Epithelial cell of esophagus (primary cell): ENCODE data around the gene CD200.

Experiments used
- DNase-seq: peaks from one replicate; pipeline ENCODE4 v3.0.0; 2010; ENCODE audit warnings: low read depth
- H3K4me3 ChIP-seq: 2 replicates; pipeline ENCODE4 v1.5.1; 2011; ENCODE audit warnings: mild to moderate bottlenecking, low read length, control low read depth
- TF ChIP-seq, protein P1 (sequence below): IDR thresholded peaks from 2 replicates; pipeline ENCODE4 v1.5.1; 2011; ENCODE audit warnings: low read depth, mild to moderate bottlenecking, low read length, control low read depth, inconsistent platforms; ENCODE audit not compliant: insufficient read depth; ENCODE audit errors: missing control alignments

CD200 gene

DNA sequence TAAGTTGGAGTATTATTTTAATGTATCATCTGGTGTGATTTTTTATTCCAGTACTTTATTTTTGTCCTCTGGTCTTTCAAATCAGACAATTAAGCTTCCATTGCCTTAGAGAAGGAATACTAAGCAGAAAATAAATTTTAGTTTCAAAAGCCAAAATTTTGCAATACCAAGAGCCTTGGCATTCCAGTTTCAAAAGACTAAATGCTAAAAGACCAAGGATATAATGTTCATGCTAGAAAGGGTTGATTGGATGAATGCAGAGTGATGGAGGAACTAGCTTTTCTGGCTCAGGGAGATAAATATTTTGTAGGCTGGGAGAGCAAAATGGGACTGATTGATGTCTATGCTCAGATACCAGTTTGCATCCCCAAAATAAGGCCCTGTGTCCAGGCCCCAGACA lies 6.2 kb downstream of the CD200 start:
- TF ChIP-seq, protein P1, sequence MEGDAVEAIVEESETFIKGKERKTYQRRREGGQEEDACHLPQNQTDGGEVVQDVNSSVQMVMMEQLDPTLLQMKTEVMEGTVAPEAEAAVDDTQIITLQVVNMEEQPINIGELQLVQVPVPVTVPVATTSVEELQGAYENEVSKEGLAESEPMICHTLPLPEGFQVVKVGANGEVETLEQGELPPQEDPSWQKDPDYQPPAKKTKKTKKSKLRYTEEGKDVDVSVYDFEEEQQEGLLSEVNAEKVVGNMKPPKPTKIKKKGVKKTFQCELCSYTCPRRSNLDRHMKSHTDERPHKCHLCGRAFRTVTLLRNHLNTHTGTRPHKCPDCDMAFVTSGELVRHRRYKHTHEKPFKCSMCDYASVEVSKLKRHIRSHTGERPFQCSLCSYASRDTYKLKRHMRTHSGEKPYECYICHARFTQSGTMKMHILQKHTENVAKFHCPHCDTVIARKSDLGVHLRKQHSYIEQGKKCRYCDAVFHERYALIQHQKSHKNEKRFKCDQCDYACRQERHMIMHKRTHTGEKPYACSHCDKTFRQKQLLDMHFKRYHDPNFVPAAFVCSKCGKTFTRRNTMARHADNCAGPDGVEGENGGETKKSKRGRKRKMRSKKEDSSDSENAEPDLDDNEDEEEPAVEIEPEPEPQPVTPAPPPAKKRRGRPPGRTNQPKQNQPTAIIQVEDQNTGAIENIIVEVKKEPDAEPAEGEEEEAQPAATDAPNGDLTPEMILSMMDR, result no peak
- no peak for DNase-seq
- H3K4me3 ChIP-seq, result no peak overlapping the region

DNA sequence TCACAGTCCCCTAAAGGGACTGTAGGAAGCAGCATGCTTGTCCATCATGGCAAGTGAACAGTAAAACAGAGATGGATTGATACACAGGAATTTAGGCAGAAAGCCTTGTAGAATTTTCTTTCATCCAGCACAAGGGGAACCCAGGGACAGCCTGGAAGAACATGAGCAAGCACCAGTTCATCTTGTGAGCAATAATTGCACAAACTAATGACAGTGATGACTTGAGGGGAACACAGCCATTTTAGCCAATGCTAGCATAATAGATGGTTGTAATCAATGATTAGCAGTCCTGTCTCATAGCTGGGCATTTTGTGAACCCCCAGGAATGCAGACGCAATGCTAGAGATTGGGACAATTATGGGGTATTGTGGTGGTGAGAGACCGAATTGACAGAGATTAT lies 6.7 kb downstream of the CD200 start:
- H3K4me3 ChIP-seq, result no peak overlapping the region
- no peak for DNase-seq
- TF ChIP-seq, protein P1, result no peak

DNA sequence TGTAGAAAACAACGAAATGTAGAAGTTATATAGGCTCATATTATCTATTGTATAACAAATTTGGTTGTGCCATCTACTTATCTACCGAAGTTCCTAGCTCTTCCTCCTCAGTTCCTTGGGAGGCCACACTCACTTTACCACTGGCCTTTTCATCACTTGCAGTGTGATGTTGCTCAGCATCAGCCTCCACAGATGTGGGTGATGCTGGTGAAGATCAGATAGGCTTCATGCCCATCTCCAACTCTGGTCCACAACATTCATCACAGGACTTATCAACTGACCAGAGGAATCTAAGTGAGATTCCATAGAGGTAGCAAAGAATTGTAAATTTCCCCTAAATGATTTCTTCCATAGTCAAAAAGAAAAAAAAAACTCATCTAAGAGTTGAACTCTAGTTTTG lies 8.4 kb downstream of the CD200 start:
- DNase-seq, result no peak
- no peak overlapping the region for H3K4me3 ChIP-seq
- TF ChIP-seq, protein P1, result no peak

DNA sequence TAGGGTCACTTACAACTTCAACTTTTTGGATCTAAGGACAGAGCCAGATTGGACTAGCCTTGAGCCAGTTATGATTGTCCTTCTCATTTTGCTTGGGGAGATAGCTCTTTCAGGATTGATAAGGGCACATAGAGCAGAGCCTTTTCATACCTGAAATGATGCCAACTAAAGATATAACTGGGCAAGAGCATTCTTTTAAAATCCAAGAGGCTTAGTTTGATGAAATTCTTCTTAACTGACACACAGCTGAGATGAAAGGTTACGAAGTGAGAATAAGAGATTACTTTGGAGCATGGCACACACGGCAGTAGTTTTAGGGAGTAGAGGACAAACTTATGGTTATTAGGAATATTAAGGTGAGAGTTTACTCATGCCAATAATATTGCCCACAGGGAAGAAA lies 12.7 kb downstream of the CD200 start:
- no peak overlapping the region for H3K4me3 ChIP-seq
- TF ChIP-seq, protein P1, result no peak
- DNase-seq, result no peak

DNA sequence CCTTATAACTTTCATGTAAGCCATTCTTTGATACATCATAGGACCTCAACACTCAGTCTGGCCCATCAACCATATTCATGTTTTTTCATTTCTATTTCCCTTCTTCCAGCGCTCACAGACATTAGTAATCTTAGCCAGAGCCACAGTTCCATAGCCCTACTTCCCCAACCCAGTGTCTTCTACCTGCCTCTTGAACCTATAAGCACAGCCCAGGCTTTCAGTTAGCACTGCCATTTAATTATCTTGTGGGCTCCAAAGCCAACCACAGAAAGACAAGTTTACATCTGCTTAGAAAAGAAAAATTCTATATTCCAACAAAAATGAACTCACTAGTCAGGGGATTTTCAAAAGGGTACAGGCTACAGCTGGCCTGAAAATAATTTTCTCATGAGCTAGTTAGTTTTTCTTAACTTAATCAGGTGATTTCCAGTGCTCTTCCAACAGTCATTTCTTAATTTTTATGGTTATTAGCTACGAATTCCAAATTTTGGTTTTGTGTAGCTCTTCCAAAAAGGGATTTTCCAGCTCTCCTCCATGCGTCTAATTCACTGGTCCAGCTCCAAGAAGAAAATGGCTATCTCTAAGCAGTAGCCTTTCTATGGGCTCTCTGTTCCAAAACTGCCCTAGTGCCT lies 13.7 kb downstream of the CD200 start:
- no peak for DNase-seq
- TF ChIP-seq, protein P1, result no peak
- no peak overlapping the region for H3K4me3 ChIP-seq

DNA sequence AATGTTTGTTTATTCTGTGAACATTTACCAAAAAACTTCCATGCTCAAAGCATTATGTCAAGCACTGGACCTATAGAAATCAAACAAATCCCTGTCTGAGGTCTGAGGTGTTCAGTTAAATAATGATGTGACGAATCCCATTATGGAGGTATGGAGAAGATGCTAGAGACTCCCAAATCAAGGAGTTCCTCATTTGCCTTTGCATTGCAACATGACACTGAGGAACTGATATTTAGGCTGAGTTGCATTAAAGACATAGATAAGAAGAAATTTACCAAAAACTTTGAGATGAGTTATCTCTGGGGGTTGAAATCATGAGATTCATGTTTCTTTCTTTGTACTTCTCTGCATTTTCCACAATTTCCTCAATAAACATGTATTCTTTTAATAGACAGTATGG lies 16.0 kb downstream of the CD200 start:
- H3K4me3 ChIP-seq, result no peak overlapping the region
- no peak for DNase-seq
- TF ChIP-seq, protein P1, result no peak

- H3K4me3 ChIP-seq, result no peak overlapping the region
- no peak for DNase-seq
- TF ChIP-seq, protein P1, result no peak
Measured at GRCh38 chr3:112349557-112349956, 16.6 kb downstream of the CD200 start.
